BE2C (cell line): ENCODE results near the gene EPS8.

ENCODE experiments used
- DNase-seq: peaks from one replicate; pipeline ENCODE4 v3.0.0-alpha.2; 2020
- H3K27me3 ChIP-seq: fragments of 250-450 bp; sonication (Bioruptor Pico); 2 replicates; pipeline ENCODE4 v1.5.1; 2020; ENCODE audit warnings: mild to moderate bottlenecking
- H3K36me3 ChIP-seq: fragments of 250-450 bp; sonication (Bioruptor Pico); 2 replicates; pipeline ENCODE4 v1.5.1; 2020; ENCODE audit warnings: mild to moderate bottlenecking
- H3K4me1 ChIP-seq: fragments of 250-450 bp; sonication (Bioruptor Pico); 2 replicates; pipeline ENCODE4 v1.5.1; 2020
- H3K4me3 ChIP-seq: 2 replicates; pipeline ENCODE4 v1.5.1; 2011; ENCODE audit warnings: low read depth, low read length
- H3K9me3 ChIP-seq: fragments of 250-450 bp; sonication (Bioruptor Pico); 2 replicates; pipeline ENCODE4 v1.5.1; 2020
- CTCF ChIP-seq: IDR thresholded peaks from 2 replicates; pipeline ENCODE4 v1.5.1; 2012; ENCODE audit warnings: mild to moderate bottlenecking, low read depth, low read length

The EPS8 gene

GRCh38 chr12:15707516-15708199, 81.5 kb downstream of the EPS8 start:
- Histone ChIP-seq H3K4me1 (no peaks in the 10 kb centered on the region), H3K27me3 (peaks cover 8% of the 10 kb centered on the region; the same call in 1 of the 2 replicates), H3K4me3 (no peak overlapping the region), H3K36me3 (no peaks in the 10 kb centered on the region), H3K9me3 (no peaks in the 10 kb centered on the region)
- DNase-seq = no peak
- no peak for TF ChIP-seq CTCF

- TF ChIP-seq CTCF = no peak
- Histone ChIP-seq H3K36me3 (no peaks in the 10 kb centered on the region), H3K27me3 (no peaks in the 10 kb centered on the region), H3K4me3 (no peak overlapping the region), H3K9me3 (no peaks in the 10 kb centered on the region), H3K4me1 (no peaks in the 10 kb centered on the region)
- DNase-seq = no peak
Observed at GRCh38 chr12:15706010-15706676, 83.0 kb downstream of the EPS8 start.

- TF ChIP-seq CTCF = no peak
- Histone ChIP-seq H3K4me3 (no peak overlapping the region), H3K4me1 (no peaks in the 10 kb centered on the region), H3K36me3 (no peaks in the 10 kb centered on the region), H3K9me3 (no peaks in the 10 kb centered on the region), H3K27me3 (no peaks in the 10 kb centered on the region)
- no peak for DNase-seq
Observed at GRCh38 chr12:15705606-15706005, 83.6 kb downstream of the EPS8 start.

- no peaks in the 10 kb centered on the region for H3K9me3 ChIP-seq
- no peak for TF ChIP-seq CTCF
- DNase-seq = no peak
- H3K27me3 ChIP-seq = no peaks in the 10 kb centered on the region
- no peak overlapping the region for H3K4me3 ChIP-seq
- no peaks in the 10 kb centered on the region for H3K4me1 ChIP-seq
- H3K36me3 ChIP-seq = no peaks in the 10 kb centered on the region
Observed at GRCh38 chr12:15702276-15702675, 86.9 kb downstream of the EPS8 start.

- Histone ChIP-seq H3K9me3 (no peaks in the 10 kb centered on the region), H3K27me3 (no peaks in the 10 kb centered on the region), H3K4me3 (no peak overlapping the region), H3K36me3 (no peaks in the 10 kb centered on the region), H3K4me1 (no peaks in the 10 kb centered on the region)
- no peak for DNase-seq
- TF ChIP-seq CTCF = no peak
Observed at GRCh38 chr12:15701631-15702156, 87.5 kb downstream of the EPS8 start.

- H3K36me3 ChIP-seq = no peaks in the 10 kb centered on the region
- no peak for DNase-seq
- no peak overlapping the region for H3K4me3 ChIP-seq
- H3K9me3 ChIP-seq = no peaks in the 10 kb centered on the region
- H3K27me3 ChIP-seq = no peaks in the 10 kb centered on the region
- no peaks in the 10 kb centered on the region for H3K4me1 ChIP-seq
- TF ChIP-seq CTCF = no peak
Observed at GRCh38 chr12:15701206-15701605, 88.0 kb downstream of the EPS8 start.
